Iris pigment epithelial cell (primary cell): Measurements from ENCODE around the gene DNAJC5G.
"Not testable (repeated sequence)": the region's sequence is repeated elsewhere in the genome, so short reads cannot be mapped to it uniquely, and the experiment has no call there.

ENCODE experiments used
- DNase-seq: peaks from one replicate; pipeline ENCODE4 v3.0.0-alpha.2; 2011; ENCODE audit warnings: low read depth

The DNAJC5G gene

DNA sequence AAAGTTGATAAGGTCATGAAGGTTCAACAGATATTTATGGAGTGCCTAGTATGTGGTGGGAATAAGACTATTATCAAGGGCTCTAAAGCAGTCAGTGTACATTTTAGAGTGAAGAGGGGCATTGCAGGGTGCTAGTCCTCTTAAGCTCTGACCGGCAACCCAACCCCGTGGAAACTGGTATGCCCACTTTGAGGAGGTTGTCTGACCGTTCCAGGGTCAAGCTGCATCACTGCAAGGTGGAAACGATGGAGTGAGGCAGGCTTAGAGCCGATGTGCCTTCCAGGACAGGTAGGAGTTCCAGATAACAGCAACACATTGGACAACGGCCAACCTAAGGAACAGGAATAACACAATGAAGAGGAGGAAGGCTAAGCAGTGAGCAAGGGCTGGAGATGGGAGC lies 34.4 kb downstream of the DNAJC5G start:
- DNase-seq, result no peak

DNA sequence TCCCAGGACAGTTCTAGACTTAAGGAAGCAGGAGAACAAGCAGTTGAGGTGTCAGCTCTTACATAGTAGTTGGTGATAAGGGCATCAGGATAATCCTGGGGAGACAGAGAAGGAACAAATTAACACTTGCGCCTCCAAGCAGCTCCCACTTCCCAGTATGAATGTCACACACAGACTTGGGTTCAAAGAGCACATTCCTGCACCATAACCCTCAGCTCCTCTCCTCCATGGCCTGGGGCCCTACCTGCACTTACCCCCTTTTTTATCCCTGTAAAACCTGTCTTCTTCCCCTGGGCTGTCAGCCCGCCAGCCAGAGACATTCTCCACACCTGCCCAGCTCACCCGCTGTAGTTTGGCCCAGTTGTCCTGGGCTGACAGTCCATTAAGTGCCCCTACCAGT lies 36.9 kb downstream of the DNAJC5G start:
- no peak for DNase-seq

DNA sequence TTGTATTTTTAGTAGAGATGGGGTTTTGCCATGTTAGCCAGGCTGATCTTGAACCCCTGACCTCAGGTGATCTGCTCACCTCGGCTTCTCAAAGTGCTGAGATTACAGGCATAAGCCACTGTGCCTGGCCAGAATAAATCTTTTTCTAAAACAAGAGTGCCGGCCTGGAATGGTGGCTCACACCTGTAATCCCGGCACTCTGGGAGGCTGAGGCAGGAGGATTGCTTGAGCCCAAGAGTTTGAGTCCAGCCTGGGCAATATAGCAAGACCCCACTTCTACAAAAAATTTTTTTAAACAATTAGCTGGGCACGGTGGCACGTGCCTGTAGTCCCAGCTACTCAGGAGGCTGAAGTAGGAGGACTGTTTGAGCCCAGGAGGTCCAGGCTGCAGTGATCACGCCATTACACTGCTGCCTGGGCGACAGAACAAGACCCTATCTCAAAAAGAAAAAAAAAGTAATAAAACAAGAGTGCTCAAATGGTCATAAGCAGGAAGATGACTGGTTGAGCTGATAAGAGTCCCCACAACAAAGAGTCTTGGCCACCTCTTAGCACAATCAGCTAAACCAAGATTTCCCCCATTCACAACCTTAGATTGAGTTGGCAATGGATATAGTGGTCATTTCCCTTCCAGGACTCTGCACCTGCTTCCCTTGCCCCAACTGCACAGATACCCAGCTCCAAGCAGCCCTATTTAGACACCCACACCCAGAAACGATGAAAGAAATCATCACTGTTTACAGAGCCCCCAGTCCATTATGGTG lies 38.8 kb downstream of the DNAJC5G start:
- DNase-seq, result no peak

DNA sequence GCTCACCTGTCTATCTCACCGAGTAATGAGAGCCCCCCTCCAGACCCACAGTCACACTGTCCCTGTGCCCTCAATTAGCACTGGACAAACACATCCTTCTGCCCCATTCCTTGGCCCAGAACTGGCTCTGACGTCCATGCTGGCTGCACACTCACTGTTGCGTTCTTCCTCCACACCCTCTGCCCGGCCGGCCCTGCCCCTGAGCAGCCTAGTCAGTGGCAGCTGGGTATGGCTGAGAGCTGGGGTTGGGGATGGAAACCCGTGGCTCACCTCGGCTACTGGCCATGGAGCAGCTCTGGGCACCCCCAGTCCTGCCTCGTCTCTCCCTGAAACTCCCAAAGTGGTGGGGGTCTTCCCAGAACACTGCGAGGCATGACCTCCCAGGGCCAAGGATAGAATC lies 39.5 kb downstream of the DNAJC5G start:
- DNase-seq, result no peak

DNA sequence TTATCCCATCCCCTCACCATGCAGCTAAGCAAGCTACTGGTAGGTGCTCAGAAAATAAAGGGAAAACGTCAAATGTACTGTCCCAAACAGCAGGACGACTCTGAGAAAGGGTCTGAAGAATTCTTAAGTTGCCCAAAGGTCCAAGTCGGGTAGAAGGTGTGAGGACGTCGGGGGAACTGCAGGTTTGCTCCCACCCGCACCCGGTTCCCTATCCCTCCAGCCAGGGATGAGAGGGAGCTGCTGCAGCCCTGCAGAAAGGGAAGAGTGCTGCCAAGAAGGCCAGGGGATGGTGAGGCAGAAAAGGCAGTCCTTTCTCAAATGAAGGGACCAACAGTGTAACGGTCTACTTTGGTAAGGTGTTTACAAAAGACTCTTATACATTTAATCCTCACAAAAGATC lies 39.9 kb downstream of the DNAJC5G start:
- DNase-seq, result no peak

DNA sequence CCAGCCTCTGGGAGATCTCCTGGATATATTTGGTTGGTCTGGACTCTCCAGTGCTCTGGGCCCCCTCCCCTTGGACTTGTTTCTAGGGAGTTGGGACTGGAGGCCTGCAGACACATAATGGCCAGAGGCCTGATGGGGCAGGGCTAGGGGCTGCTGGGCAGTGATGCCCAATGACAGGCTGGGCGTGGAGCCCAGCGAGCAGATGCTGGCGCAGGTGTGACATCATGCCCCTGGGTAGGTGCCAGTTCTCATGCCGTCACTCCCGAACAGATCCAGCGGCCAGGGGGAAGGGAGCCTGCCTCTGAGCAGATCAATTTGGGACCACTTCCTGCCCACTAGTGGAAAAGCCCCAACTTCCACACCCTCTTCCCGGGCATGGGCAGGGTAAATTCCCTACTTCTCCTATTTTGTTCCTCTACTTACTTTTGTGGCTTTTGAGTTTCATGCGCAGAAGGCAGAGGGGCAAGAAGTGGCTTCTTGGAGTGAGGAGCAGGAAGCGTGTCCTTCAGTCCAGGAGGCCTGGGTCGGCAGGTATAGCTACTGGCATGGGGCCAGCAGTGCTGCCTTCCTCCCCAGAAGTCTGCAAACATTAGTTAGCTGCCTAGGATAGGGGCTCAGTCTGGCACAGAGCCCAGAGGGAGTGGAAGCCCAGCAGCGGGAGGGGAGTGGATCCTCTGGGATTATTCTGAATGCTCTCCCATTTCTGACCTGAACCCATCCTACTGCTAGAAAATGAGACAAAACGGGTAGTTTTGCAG lies 41.6 kb downstream of the DNAJC5G start:
- no peak for DNase-seq

DNA sequence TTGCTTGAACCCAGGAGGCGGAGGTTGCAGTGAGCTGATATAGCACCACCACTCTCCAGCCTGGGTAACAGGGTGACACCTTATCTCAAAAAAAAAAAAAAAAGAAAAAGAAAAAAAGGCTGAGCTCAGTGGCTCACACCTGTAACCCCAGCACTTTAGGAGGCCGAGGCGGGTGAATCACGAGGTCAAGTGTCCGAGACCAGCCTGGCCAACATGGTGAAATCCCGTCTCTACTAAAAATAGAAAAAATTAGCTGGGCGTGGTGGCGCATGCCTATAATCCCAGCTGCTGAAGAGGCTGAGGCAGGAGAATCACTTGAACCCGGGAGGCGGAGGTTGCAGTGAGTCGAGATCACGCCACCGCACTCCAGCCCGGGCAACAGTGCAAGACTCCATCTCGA lies 44.6 kb downstream of the DNAJC5G start:
- not testable (repeated sequence) for DNase-seq

DNA sequence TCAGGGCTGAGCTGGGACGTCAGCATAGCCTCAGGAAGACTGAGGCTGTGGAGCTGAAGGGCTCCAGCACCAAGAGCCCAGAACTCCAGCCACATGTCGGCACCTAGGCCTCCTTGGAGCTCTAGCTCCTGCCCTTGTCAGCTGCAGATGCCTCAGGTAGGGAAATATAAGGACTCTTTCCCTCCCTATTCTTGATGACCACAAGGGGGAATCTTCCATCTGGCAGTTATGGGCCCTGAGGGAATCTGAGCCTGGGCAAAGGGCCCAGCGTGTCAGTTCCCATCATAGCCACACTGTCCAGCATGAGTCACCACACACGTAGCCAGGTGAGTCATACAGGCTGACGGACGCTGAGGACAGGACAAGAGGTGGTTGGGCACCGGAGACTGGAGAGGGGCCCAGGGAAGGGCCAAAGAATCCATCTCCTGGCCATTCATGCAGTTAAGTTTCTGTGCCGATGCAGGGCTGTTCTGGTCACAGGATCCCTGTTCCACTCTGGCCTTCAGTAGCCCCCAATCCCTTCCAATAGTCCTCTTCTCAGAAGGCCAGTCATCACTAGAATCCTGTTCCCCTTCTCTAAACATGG lies 45.8 kb downstream of the DNAJC5G start:
- peak; percentile 99 for DNase-seq

DNA sequence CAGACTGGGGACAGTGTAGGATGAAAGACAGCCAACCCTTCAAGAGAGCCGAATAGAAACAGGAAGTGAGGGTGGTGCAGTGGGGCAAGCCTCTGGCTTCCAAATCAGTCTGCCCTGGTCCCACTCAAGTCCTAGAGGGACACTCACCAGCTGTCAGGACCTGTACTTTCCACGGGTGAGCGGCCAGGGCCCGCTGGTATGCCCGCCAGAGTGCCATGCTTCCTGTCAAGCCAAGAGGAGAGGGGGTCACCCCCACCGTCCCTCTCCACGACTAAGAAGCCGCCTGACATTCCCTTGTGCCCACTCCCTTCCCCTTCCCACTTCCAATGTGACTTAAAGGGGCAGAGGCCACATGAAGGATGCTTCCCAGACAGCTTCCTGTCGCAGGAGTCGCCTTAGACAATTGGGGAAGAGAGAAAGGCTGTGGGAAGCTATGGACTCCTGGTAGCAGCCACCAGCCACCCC lies 47.1 kb downstream of the DNAJC5G start:
- DNase-seq, result no peak

DNA sequence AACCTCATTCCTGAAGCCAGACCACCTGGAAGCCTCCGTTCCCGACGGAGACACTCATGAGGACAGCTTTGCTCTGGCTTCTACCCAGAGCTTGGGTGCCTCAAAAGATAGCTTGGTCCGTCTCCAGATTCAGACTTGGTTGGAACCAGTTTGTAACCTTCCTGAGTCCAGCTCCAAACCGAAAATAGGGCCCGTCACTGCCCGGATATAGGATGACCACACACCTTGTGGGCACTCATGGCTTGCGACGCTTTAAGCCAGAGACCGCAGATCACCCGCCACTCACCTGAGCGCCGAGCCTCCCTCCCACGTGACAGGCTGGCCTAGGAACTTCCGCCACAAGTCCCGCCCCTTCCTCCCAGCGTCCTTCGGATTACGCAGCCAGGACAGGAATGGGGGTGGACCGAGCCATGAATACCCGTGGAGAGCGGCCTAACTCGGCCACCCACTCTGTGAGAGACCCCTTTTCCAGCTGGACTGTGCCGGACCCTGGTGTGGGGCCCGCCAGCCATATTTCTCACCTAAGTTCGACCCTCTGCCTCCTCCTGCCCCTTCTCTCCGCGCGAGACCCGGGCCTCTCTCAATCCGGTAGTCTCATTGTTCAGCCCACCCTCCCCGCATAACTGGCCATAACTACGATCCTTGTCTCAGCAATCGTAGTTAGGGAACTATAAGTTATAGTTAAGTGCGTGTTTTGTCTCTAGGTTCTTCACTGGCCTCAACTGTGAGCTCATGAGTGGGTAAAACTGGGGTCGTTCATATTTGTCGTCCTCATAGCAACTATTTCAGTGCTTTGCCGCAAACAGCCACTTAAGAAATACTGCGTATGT lies 47.7 kb downstream of the DNAJC5G start, which contains the start of gene MPV17:
Gene MPV17 (minus strand): TSS at position 332 of the 830 bp plus-strand sequence. CDS start 580 bp downstream, outside the sequence.
- peak; percentile 94 for DNase-seq

DNA sequence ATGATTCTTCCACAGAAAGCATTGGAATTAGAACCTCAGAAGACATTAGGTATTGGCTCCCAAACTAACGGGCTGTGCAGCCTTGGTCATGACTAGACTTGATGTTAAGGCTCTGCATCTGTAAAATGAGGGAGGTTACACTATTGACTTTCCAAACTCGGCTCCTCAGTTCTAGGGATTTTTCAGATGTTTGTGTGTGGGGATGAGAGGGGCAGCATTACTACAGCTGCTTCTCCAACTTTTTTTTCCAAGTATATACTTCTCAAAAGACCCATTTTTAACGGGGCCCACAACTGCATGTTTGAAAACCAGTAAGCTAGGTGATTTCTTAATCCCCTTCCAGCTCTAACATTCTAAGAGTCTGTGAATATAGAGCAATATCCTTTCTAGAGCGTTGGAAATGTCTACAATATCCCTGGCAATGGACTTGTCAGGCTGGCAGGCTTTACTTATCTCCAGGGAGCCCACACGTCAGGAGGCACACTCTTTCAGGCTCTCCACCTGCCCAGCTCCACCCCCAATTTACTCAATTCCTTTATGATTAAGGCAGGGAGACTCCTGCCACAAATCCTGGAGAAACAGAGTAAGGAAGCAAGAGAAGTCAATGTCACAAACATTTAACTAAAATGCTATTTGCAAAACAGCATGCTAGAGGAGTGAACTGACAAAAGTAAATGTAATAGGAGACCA lies 48.5 kb downstream of the DNAJC5G start:
- peak; percentile 26 for DNase-seq

DNA sequence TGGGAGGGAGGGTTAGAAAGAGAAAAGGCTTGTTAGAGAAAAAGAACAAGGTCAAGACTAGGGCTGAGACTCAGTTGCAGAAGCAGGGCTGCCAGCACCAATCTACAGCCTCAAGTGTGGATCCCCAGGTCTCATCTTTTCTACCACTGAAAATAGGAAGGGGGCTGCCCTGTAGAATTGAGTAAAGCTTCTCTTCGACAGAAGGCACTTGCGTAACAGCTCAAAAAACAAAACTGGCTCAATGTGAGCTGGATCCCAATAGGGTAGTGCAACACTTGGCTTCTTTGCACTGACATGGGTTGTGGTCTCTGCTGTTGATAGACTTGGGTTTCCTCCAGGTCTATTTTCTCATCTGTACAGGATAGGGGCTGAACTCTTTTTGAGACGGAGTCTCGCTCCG lies 49.5 kb downstream of the DNAJC5G start:
- DNase-seq, result no peak
